ENCODE data around the gene B3GALT5. TPM values are rescaled to one million over a fixed set of nuclear protein-coding genes. Genes with fewer than 3 reads are reported as not detected.

Gene B3GALT5
- total and polyA plus RNA-seq, 2 of the 4 experiments (the other 2 are of a cell fraction) = 0.05 to 0.18 TPM

- no peak overlapping the region for H2BK5ac ChIP-seq (ENCODE audit: low read depth, low read length, poor library complexity, severe bottlenecking)
- H2BK15ac ChIP-seq (ENCODE audit: low read depth, low read length) = no peak overlapping the region
- no CpG with 5 or more reads among the region's 19 CpGs for WGBS, 2 experiments (ENCODE audit: extremely low coverage in 2 of 2, insufficient read length in 1 of 2)
- H3K27me3 ChIP-seq (ENCODE audit: control insufficient read depth, insufficient read depth, low read length) = peaks cover 38% of the 10 kb centered on the region
- H4K8ac ChIP-seq (ENCODE audit: low read depth in 2 of 2, low read length in 2 of 2) = no peak overlapping the region
- H3K27ac ChIP-seq (ENCODE audit: insufficient read depth, low read length) = no peak overlapping the region
- no peak overlapping the region for H4K5ac ChIP-seq (ENCODE audit: low read depth, low read length)
- H3K4me1 ChIP-seq (ENCODE audit: control insufficient read depth, insufficient read depth, low read length) = no peaks in the 10 kb centered on the region
- ChIA-PET CTCF (no interaction called here), POLR2A (ENCODE audit: unreplicated experiment) (no interaction called here)
- H3K4ac ChIP-seq (ENCODE audit: low read depth, low read length) = no peak overlapping the region
- no peaks in the 10 kb centered on the region for H3K9me3 ChIP-seq (ENCODE audit: control insufficient read depth, insufficient read depth, low read length)
- H3K18ac ChIP-seq (ENCODE audit: low read depth, low read length) = no peak overlapping the region
- no peak overlapping the region for H2AK5ac ChIP-seq (ENCODE audit: low read depth, low read length)
- no peak overlapping the region for H3K23ac ChIP-seq (ENCODE audit: low read depth, low read length)
- no peak overlapping the region for H2AFZ ChIP-seq (replicated peaks; ENCODE audit: low read length, poor library complexity)
- H4K91ac ChIP-seq (ENCODE audit: insufficient read depth, low read depth, low read length) = no peak overlapping the region
- no peak overlapping the region for H2BK120ac ChIP-seq (ENCODE audit: low read depth, low read length)
- H3K56ac ChIP-seq (ENCODE audit: extremely low read depth, insufficient read depth, low read length) = no peak overlapping the region
- H3K4me3 ChIP-seq (ENCODE audit: insufficient read depth, low read depth, low read length) = no peak overlapping the region
- H4K20me1 ChIP-seq (ENCODE audit: insufficient read depth, low read length) = no peaks in the 10 kb centered on the region
- DNase-seq = no peak
- no peak overlapping the region for H2BK20ac ChIP-seq (ENCODE audit: low read depth, low read length)
- no peaks in the 10 kb centered on the region for H3K9me1 ChIP-seq (ENCODE audit: insufficient read depth, low read length)
- TF ChIP-seq MAZ (IDR thresholded peaks at IDR 0.05; ENCODE audit: borderline replicate concordance, low read depth, low read length) (no peak), POLR2A (IDR thresholded peaks at IDR 0.05; ENCODE audit: low read depth, low read length) (no peak), SMC3 (IDR thresholded peaks at IDR 0.05; ENCODE audit: low read depth, low read length) (no peak), ELK1 (IDR thresholded peaks at IDR 0.05; ENCODE audit: borderline replicate concordance, low read depth, low read length) (no peak), NFE2L2 (IDR thresholded peaks at IDR 0.05; ENCODE audit: low read depth, low read length) (no peak), RFX5 (IDR thresholded peaks at IDR 0.05; ENCODE audit: low read depth, low read length) (no peak), USF2 (IDR thresholded peaks at IDR 0.05; ENCODE audit: low read depth, low read length) (no peak), RCOR1 (IDR thresholded peaks at IDR 0.05; ENCODE audit: insufficient replicate concordance, low read length) (no peak), CTCF (conservative IDR thresholded peaks at IDR 0.05; ENCODE audit: low read depth, low read length) (no peak), MXI1 (IDR thresholded peaks at IDR 0.05; ENCODE audit: borderline replicate concordance, low read depth, low read length) (no peak), CHD1 (IDR thresholded peaks at IDR 0.05; ENCODE audit: low read depth, low read length) (no peak)
- dilution Hi-C loops (cut with HindIII; ENCODE audit: low sequenced_read_pairs, unreplicated experiment) = no loop called here
- no TSS peak for BruUV-seq (replicated peaks)
- peak overlapping the region; percentile 25 for H2AK9ac ChIP-seq (replicated peaks; ENCODE audit: low read depth, low read length, poor library complexity)
- H3K9ac ChIP-seq (ENCODE audit: low read depth, low read length) = no peak overlapping the region
- intact Hi-C loops (cut with micrococcal nuclease) = loop anchor here (10.0 kb wide), 1 partner anchor 547 kb away; no protein-coding TSS in a partner anchor
- H3K36me3 ChIP-seq (ENCODE audit: control insufficient read depth, insufficient read depth, low read length) = no peaks in the 10 kb centered on the region
- in situ Hi-C loops (cut with MboI; ENCODE audit: low sequenced_read_pairs) = no loop called here
- H3K4me2 ChIP-seq (ENCODE audit: low read depth, low read length) = no peak overlapping the region
- ATAC-seq (ENCODE audit: low read depth) = no peak
- no peak overlapping the region for H3K14ac ChIP-seq (replicated peaks; ENCODE audit: low read depth, low read length)
- H3K79me1 ChIP-seq (ENCODE audit: low read depth in 1 of 2, low read length in 2 of 2) = no peaks in the 10 kb centered on the region
These were observed 1.1 kb upstream of the B3GALT5 start for GRCh38 chr21:39611551-39612190.
